ENCODE data around the gene NBEA. TPM values are rescaled to one million over a fixed set of nuclear protein-coding genes. Genes with fewer than 3 reads are reported as not detected.

Gene NBEA
- total and polyA plus RNA-seq, 2 experiments from 2014 or later, result 9.1 to 29.1 TPM

DNA sequence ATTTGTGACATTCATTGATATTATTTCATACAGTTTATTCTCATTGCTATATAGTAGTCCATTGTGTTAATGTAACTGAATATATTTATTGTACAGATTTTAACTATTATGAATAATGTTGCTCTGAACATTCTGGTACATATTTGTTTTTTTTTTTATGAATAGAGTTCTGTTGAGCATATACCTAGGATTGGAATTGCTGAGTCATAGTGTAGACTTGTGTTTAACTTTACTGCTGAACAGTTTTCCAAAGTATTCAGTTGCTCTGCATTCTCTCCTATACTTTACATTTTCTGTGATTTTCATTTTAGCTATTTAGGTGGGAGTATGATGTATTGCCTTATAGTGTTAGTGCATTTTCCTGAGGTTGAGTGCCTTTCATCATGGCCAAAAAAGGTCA, 436.9 kb downstream of the NBEA start (continued):
- TF ChIP-seq EZH2 (IDR thresholded peaks at IDR 0.05; ENCODE audit: low read depth, unreplicated experiment) (no peak), CREB1 (CRISPR knock-in tag; IDR thresholded peaks at IDR 0.05; ENCODE audit: low read depth) (no peak), JUNB (IDR thresholded peaks at IDR 0.05; ENCODE audit: unreplicated experiment) (no peak), ETS1 (IDR thresholded peaks at IDR 0.05) (no peak), REST (IDR thresholded peaks at IDR 0.05; ENCODE audit: unreplicated experiment) (no peak)

- no peak overlapping the region for H3K27ac ChIP-seq (ENCODE audit: low read depth)
- H3K4me2 ChIP-seq, result no peak overlapping the region
- ATAC-seq (no peak), DNase-seq (ENCODE audit: low spot score) (no peak)
- H3K9me2 ChIP-seq (ENCODE audit: insufficient read depth), result no peaks in the 10 kb centered on the region
- peaks cover 3% of the 10 kb centered on the region; the same call in 2 of the 3 replicates for H3K4me1 Mint-ChIP-seq
- H2AFZ ChIP-seq, result no peak overlapping the region
- H3K4me1 ChIP-seq (ENCODE audit: insufficient read depth), result no peaks in the 10 kb centered on the region
- H3K4me3 Mint-ChIP-seq, result no peak overlapping the region
- H3F3A ChIP-seq (replicated peaks; ENCODE audit: low read depth), result no peaks in the 10 kb centered on the region
- H3K79me2 ChIP-seq (replicated peaks; ENCODE audit: insufficient read depth), result no peaks in the 10 kb centered on the region
- no peak overlapping the region for H3K27ac Mint-ChIP-seq
- H3K27me3 ChIP-seq (ENCODE audit: insufficient read depth), result no peaks in the 10 kb centered on the region
- H4K20me1 ChIP-seq (replicated peaks; ENCODE audit: insufficient read depth), result no peaks in the 10 kb centered on the region
- no peaks in the 10 kb centered on the region for H3K9me3 Mint-ChIP-seq
- H3K4me3 ChIP-seq, result no peak overlapping the region
- no peaks in the 10 kb centered on the region for H3K27me3 Mint-ChIP-seq (ENCODE audit: insufficient read depth, low read depth, poor library complexity)
- no peaks in the 10 kb centered on the region for H3K36me3 ChIP-seq (ENCODE audit: insufficient read depth)
- no peaks in the 10 kb centered on the region for H3K36me3 Mint-ChIP-seq (ENCODE audit: low read depth)
- TF ChIP-seq JUNB (IDR thresholded peaks at IDR 0.05; ENCODE audit: unreplicated experiment), result no peak
- TF ChIP-seq REST (IDR thresholded peaks at IDR 0.05; ENCODE audit: unreplicated experiment), result no peak
- no peak for TF ChIP-seq ZNF331 (CRISPR knock-in tag; IDR thresholded peaks at IDR 0.05; ENCODE audit: low read depth)
- no peak for TF ChIP-seq EZH2 (IDR thresholded peaks at IDR 0.05; ENCODE audit: low read depth, unreplicated experiment)
- no peak for TF ChIP-seq CTCF (conservative IDR thresholded peaks at IDR 0.05; ENCODE audit: low read depth in 2 of 2)
- no peak for TF ChIP-seq ZNF114 (CRISPR knock-in tag; IDR thresholded peaks at IDR 0.05)
Measured at GRCh38 chr13:35379663-35380062, 437.6 kb downstream of the NBEA start.

Measured in GM23338 (cell line).